Stimulated activated effector memory CD8-positive, alpha-beta T cell treated with anti-CD3 and anti-CD28 coated beads, Interleukin-12 subunit alpha, Interleukin-12 subunit beta, amount 100 ng/mL, for 72 hours (primary cell): Measurements from ENCODE around the gene EFL1.
"Not testable (repeated sequence)": the region's sequence is repeated elsewhere in the genome, so short reads cannot be mapped to it uniquely, and the experiment has no call there.

ENCODE experiments used
- ATAC-seq: fragments of 150-1000 bp; cut with Tn5 transposase; 2 replicates; pipeline ENCODE4 v1.10.0; 2021
- DNase-seq, 2 donors: peaks; one replicate each; pipeline ENCODE4 v3.0.0; 2021 to 2022; ENCODE audit warnings: low spot score in 2 of 2
- H3K27ac Mint-ChIP-seq: one replicate; pipeline ENCODE4 v1.8.0; 2022; ENCODE audit warnings: mild to moderate bottlenecking, mixed read lengths
- H3K36me3 Mint-ChIP-seq: one replicate; pipeline ENCODE4 v1.8.0; 2022; ENCODE audit warnings: mild to moderate bottlenecking, mixed read lengths
- H3K4me1 Mint-ChIP-seq: one replicate; pipeline ENCODE4 v1.8.0; 2022; ENCODE audit warnings: mixed read lengths
- H3K4me3 Mint-ChIP-seq: one replicate; pipeline ENCODE4 v1.8.0; 2022; ENCODE audit warnings: mild to moderate bottlenecking, mixed read lengths
- H3K9me3 Mint-ChIP-seq: one replicate; pipeline ENCODE4 v1.8.0; 2022; ENCODE audit warnings: mixed read lengths

EFL1 gene

GRCh38 chr15:82262422-82263026, at the start of gene EFL1, which contains the start of gene SAXO2:
TSS of gene EFL1 (minus strand) at chr15:82262734. CDS start at chr15:82261778, 956 bp downstream.
TSS of gene SAXO2 (plus strand) at chr15:82262818. CDS start at chr15:82262880, 62 bp downstream.
- peak; percentile 96 for ATAC-seq
- DNase-seq = peak; percentile 87 to 95
- peaks cover 23% of the 10 kb centered on the region for H3K4me1 Mint-ChIP-seq
- peak within 1 kb of the TSS; percentile 92 for H3K27ac Mint-ChIP-seq
- H3K4me3 Mint-ChIP-seq = peak within 1 kb of the TSS; percentile 89
- H3K36me3 Mint-ChIP-seq = peaks cover 28% of the 10 kb centered on the region
- H3K9me3 Mint-ChIP-seq = no peaks in the 10 kb centered on the region

DNA sequence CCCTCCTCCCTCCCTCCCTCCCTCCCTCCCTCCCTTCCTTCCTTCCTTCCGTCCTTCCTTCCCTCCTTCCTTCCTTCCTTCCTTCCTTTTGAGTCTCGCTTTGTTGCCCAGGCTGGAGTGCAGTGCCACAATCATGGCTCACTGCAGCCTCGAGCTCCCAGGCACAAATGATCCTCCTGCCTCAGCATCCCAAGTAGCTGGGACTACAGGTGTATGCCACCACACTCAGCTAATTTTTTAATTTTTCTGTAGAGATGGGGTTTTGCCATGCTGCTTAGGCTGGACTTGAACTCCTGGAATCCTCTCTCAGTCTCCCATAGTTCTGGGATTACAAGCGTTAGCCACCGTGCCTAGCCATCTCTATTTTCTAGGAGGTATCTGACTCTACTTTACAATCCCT, 48.8 kb upstream of the EFL1 start:
- not testable (repeated sequence) for H3K9me3 Mint-ChIP-seq, H3K4me3 Mint-ChIP-seq, H3K4me1 Mint-ChIP-seq, H3K36me3 Mint-ChIP-seq, DNase-seq, ATAC-seq, H3K27ac Mint-ChIP-seq

GRCh38 chr15:82309802-82310201, 47.3 kb upstream of the EFL1 start:
- Mint-ChIP-seq H3K9me3 (peaks cover 9% of the 10 kb centered on the region), H3K4me1 (no peaks in the 10 kb centered on the region), H3K27ac (no peak overlapping the region), H3K4me3 (no peak overlapping the region), H3K36me3 (no peaks in the 10 kb centered on the region)
- DNase-seq (no peak), ATAC-seq (no peak)

GRCh38 chr15:82307714-82308081, 45.2 kb upstream of the EFL1 start:
- DNase-seq (peak in 1 of 2 donors; percentile 12), ATAC-seq (no peak)
- Mint-ChIP-seq H3K27ac (no peak overlapping the region), H3K9me3 (peaks cover 9% of the 10 kb centered on the region), H3K4me1 (no peaks in the 10 kb centered on the region), H3K36me3 (no peaks in the 10 kb centered on the region), H3K4me3 (no peak overlapping the region)

GRCh38 chr15:82306791-82307713, 44.5 kb upstream of the EFL1 start:
- H3K4me1 Mint-ChIP-seq = no peaks in the 10 kb centered on the region
- H3K27ac Mint-ChIP-seq = no peak overlapping the region
- H3K9me3 Mint-ChIP-seq = peaks cover 9% of the 10 kb centered on the region
- peak in 1 of 2 donors; percentile 38 for DNase-seq
- H3K36me3 Mint-ChIP-seq = no peaks in the 10 kb centered on the region
- peak; percentile 20 for ATAC-seq
- H3K4me3 Mint-ChIP-seq = no peak overlapping the region

- DNase-seq = peak in 1 of 2 donors; percentile 25
- H3K36me3 Mint-ChIP-seq = no peaks in the 10 kb centered on the region
- H3K27ac Mint-ChIP-seq = no peak overlapping the region
- H3K9me3 Mint-ChIP-seq = peaks cover 3% of the 10 kb centered on the region
- no peaks in the 10 kb centered on the region for H3K4me1 Mint-ChIP-seq
- no peak for ATAC-seq
- no peak overlapping the region for H3K4me3 Mint-ChIP-seq
Measured at GRCh38 chr15:82305621-82306048, 43.1 kb upstream of the EFL1 start.

- Mint-ChIP-seq H3K4me1 (no peaks in the 10 kb centered on the region), H3K36me3 (no peaks in the 10 kb centered on the region), H3K9me3 (no peaks in the 10 kb centered on the region), H3K27ac (no peak overlapping the region), H3K4me3 (no peak overlapping the region)
- ATAC-seq (no peak), DNase-seq (peak in 1 of 2 donors; percentile 40)
Measured at GRCh38 chr15:82304778-82305090, 42.2 kb upstream of the EFL1 start.

DNA sequence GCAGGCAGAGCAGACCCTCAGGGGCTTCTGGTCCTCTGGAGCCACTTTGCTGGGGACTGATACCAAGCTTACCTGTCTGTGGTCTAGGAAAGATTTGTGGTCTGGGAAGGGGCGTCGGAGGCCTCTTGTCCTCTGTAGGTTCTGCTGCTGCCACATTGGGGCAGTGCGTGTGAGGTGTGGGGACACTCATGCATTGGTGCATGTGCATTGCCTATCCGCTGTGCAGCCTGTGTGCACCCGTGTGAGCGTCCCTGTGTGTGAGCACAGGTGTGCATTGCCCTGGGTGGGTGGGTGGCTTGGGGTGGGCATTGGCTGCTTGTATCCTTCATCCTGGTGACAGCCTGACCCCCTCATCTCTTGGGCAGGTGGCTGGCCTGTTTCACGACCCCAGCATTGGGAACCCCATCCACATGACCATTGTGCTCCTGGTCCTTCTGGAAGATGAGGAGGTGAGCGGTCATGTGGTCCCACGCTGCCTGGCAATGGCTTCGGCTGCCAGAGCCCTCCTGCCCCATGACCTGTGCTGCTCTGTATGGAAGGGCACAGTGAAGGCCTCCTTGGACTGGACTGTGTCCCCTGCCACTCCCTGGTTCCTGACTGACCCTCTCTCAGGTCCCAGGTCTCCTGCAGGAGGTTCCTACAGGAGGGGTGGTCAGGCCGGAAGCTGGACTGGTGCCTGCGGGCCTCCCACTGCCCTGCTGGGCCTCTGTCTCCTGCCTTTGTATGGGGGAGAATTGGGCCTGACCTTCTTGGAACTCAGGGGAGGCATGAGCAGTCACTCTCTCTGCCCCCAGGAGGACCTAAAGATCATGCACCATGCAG, 41.6 kb upstream of the EFL1 start:
- H3K36me3 Mint-ChIP-seq = no peaks in the 10 kb centered on the region
- peak in 1 of 2 donors; percentile 30 for DNase-seq
- H3K27ac Mint-ChIP-seq = no peak overlapping the region
- H3K4me3 Mint-ChIP-seq = no peak overlapping the region
- ATAC-seq = no peak
- no peaks in the 10 kb centered on the region for H3K4me1 Mint-ChIP-seq
- no peaks in the 10 kb centered on the region for H3K9me3 Mint-ChIP-seq

DNA sequence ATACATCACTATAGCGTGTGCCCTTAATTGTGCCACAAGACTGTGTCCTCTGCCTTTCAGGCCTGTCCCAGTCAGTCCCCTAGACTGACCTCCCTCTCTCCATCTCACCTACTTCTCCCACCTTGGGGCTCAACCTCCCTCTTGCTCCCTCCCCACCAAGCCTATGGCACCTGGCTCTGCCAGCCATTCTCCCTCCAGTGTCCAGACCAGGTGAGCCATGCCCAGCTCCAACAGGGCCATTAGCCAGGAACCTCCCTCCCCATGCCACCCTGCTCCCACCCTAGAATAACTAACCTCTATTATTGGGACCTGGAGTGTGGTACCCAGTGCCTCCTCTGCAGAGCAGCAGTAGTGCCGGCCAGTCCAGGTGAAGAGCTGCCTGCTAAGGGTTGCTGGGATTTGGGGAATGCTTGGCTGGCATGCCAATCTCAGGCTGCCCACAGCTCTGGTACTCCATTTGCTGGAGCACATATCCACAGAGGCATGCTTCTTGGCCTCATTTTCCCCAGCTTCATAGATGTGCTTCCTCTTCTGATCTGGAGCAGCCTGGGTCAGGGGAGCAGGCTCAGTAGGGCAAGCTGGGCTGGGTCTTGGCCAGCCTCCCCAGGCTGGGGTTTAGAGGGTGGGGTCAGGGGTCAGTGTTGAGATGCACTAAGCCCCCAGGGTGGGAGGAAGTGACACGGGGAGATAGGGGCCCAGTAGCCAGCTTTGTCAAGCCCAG, 38.9 kb upstream of the EFL1 start:
- no peaks in the 10 kb centered on the region for H3K36me3 Mint-ChIP-seq
- no peaks in the 10 kb centered on the region for H3K9me3 Mint-ChIP-seq
- peak in 1 of 2 donors; percentile 46 for DNase-seq
- peaks cover 10% of the 10 kb centered on the region for H3K4me1 Mint-ChIP-seq
- no peak overlapping the region for H3K4me3 Mint-ChIP-seq
- no peak for ATAC-seq
- H3K27ac Mint-ChIP-seq = no peak overlapping the region

DNA sequence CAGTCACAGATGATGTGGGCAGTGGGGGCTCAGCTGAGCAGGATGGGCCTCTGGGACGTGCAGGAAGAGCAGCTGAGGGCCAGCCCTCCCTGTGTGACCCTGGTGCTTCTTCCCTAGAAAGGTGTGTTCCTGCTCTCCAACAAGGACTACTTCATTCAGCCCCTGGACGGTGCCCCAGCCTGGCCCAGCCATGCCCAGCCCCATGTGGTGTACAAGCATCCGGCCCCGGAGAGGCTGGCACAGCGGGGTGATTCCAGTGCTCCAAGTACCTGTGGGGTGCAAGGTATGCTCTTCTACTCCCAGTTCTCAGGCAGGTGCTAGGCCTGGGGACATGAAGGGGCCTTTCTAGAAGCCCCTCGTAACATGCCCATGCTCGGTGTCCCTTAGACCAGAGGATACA, 38.3 kb upstream of the EFL1 start:
- H3K4me1 Mint-ChIP-seq = peaks cover 10% of the 10 kb centered on the region
- H3K9me3 Mint-ChIP-seq = no peaks in the 10 kb centered on the region
- H3K4me3 Mint-ChIP-seq = no peak overlapping the region
- DNase-seq (peak in 1 of 2 donors; percentile 38), ATAC-seq (no peak)
- H3K27ac Mint-ChIP-seq = no peak overlapping the region
- no peaks in the 10 kb centered on the region for H3K36me3 Mint-ChIP-seq

DNA sequence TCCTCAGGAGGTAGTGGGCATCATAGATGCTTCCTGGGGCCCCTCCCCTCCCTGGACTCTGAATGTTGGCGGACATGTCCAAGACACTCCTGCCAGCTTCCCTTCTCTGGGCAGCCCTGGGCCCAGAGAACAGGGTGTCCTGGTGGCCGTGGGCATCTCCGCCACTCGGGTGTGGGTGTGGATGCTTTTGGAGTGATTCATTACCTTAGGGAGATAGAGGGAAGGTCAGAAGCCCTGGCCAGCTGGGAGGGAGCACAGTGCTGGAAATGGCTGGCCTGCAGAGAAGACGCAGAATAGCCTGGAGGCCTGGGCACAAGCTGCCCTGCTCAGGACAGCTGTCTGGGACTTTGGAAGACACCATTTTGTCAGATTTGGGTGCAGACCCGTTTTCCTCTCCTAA, 37.8 kb upstream of the EFL1 start:
- H3K9me3 Mint-ChIP-seq, H3K36me3 Mint-ChIP-seq, H3K4me3 Mint-ChIP-seq, H3K27ac Mint-ChIP-seq, ATAC-seq: not testable (repeated sequence)
- H3K4me1 Mint-ChIP-seq = peaks cover 10% of the 10 kb centered on the region
- peak in 1 of 2 donors; percentile 45 for DNase-seq

GRCh38 chr15:82299511-82299914, 37.0 kb upstream of the EFL1 start:
- H3K4me3 Mint-ChIP-seq, H3K27ac Mint-ChIP-seq, H3K9me3 Mint-ChIP-seq, ATAC-seq, H3K36me3 Mint-ChIP-seq: not testable (repeated sequence)
- peak in 1 of 2 donors; percentile 47 for DNase-seq
- H3K4me1 Mint-ChIP-seq = peaks cover 10% of the 10 kb centered on the region

- peak overlapping the region; percentile 2 for H3K4me3 Mint-ChIP-seq
- H3K36me3 Mint-ChIP-seq = no peaks in the 10 kb centered on the region
- DNase-seq (peak; percentile 14 to 61), ATAC-seq (peak; percentile 73)
- H3K9me3 Mint-ChIP-seq = no peaks in the 10 kb centered on the region
- H3K4me1 Mint-ChIP-seq = peaks cover 10% of the 10 kb centered on the region
- no peak overlapping the region for H3K27ac Mint-ChIP-seq
Measured at GRCh38 chr15:82298520-82298919, 36.0 kb upstream of the EFL1 start.

DNA sequence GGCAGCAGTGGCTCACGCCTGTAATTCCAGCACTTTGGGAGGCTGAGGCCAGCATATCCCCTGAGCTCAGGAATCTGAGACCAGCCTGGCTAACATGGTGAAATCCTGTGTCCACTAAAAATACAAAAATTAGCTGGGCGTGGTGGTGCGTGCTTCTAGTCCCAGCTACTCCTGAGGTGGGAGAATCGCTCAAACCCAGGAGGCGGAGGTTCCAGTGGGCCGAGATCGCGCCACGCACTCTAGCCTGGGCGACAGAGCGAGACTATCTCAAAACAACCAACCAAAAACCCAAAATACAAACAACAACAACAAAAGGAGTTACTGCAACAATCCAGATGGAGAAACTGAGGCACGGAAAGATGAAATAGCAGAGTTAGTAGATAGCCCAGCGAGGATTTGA, 35.5 kb upstream of the EFL1 start:
- DNase-seq = peak in 1 of 2 donors; percentile 38
- Mint-ChIP-seq H3K9me3 (no peaks in the 10 kb centered on the region), H3K27ac (no peak overlapping the region), H3K4me1 (peaks cover 10% of the 10 kb centered on the region), H3K4me3 (peak overlapping the region; percentile 2), H3K36me3 (no peaks in the 10 kb centered on the region)
- ATAC-seq = no peak

DNA sequence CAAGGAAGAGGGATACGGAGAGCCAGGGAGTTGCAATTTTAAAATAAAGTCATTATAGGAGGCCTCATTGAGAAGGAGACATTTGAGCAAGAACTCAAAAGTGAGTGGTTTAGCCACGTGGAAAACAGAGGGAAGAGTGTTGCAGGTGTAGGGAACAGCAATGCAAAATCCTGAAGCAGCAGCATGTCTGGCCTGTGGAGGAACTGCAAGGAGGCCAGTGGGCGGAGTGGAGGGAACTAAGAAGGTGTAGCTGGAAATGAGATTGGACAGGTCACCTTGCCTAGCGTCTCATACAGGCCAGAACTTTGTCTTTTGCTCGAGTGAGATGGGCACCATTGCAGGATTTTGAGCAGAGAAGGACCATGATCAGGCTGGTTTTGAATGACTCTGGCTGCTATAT, 35.0 kb upstream of the EFL1 start:
- no peaks in the 10 kb centered on the region for H3K36me3 Mint-ChIP-seq
- DNase-seq (peak in 1 of 2 donors; percentile 44), ATAC-seq (no peak)
- H3K4me1 Mint-ChIP-seq = peaks cover 14% of the 10 kb centered on the region
- H3K4me3 Mint-ChIP-seq = peak overlapping the region; percentile 2
- H3K27ac Mint-ChIP-seq = no peak overlapping the region
- H3K9me3 Mint-ChIP-seq = no peaks in the 10 kb centered on the region
